CD4-positive, alpha-beta T cell treated with Interleukin-6 for 4 hours (primary cell): ENCODE results near the gene DPEP1.
"Not testable (repeated sequence)": the region's sequence is repeated elsewhere in the genome, so short reads cannot be mapped to it uniquely, and the experiment has no call there.

Experiments
- DNase-seq: peaks from one replicate; pipeline ENCODE4 v3.0.0-alpha.2; 2020; ENCODE audit warnings: mixed read lengths

Gene DPEP1

GRCh38 chr16:89621136-89621697 lies 7.8 kb downstream of the DPEP1 start:
- DNase-seq, result no peak

- DNase-seq, result no peak
Measured at GRCh38 chr16:89621698-89622409, 8.4 kb downstream of the DPEP1 start.

- no peak for DNase-seq
Measured at GRCh38 chr16:89623511-89624261, 10.2 kb downstream of the DPEP1 start.

- DNase-seq, result no peak
Measured at GRCh38 chr16:89624777-89625761, 11.6 kb downstream of the DPEP1 start.

GRCh38 chr16:89629827-89630610 lies 16.6 kb downstream of the DPEP1 start:
- DNase-seq, result no peak

- DNase-seq, result no peak
Measured at GRCh38 chr16:89633064-89633631, 19.7 kb downstream of the DPEP1 start.

GRCh38 chr16:89634463-89635385 lies 21.3 kb downstream of the DPEP1 start:
- not testable (repeated sequence) for DNase-seq

GRCh38 chr16:89636663-89637062 lies 23.2 kb downstream of the DPEP1 start:
- no peak for DNase-seq

GRCh38 chr16:89637379-89637778 lies 23.9 kb downstream of the DPEP1 start:
- no peak for DNase-seq

- no peak for DNase-seq
Measured at GRCh38 chr16:89638455-89638854, 25.0 kb downstream of the DPEP1 start.

- DNase-seq, result no peak
Measured at GRCh38 chr16:89639385-89639784, 25.9 kb downstream of the DPEP1 start.

- no peak for DNase-seq
Measured at GRCh38 chr16:89641458-89642119, 28.1 kb downstream of the DPEP1 start.

- no peak for DNase-seq
Measured at GRCh38 chr16:89642574-89642973, 29.1 kb downstream of the DPEP1 start.

GRCh38 chr16:89643769-89644300 lies 30.4 kb downstream of the DPEP1 start:
- no peak for DNase-seq

- DNase-seq, result no peak
Measured at GRCh38 chr16:89645122-89645521, 31.7 kb downstream of the DPEP1 start.

GRCh38 chr16:89646270-89646669 lies 32.8 kb downstream of the DPEP1 start:
- DNase-seq, result no peak

GRCh38 chr16:89646906-89647305 lies 33.5 kb downstream of the DPEP1 start:
- no peak for DNase-seq

- DNase-seq, result no peak
Measured at GRCh38 chr16:89651584-89651983, 38.1 kb downstream of the DPEP1 start.

GRCh38 chr16:89653656-89654295 lies 40.3 kb downstream of the DPEP1 start:
- no peak for DNase-seq
